Neural progenitor cell (in vitro differentiated cells): ENCODE data around the gene FBLN1. TPM values are rescaled to one million over a fixed set of nuclear protein-coding genes. Genes with fewer than 3 reads are reported as not detected.
A peak's percentile ranks its signal among the peaks of the same experiment; 100 is the strongest.
"Not testable (repeated sequence)": the region's sequence is repeated elsewhere in the genome, so short reads cannot be mapped to it uniquely, and the experiment has no call there.

Source experiments
- DNase-seq: peaks from one replicate; pipeline ENCODE4 v3.0.0-alpha.2; 2016; ENCODE audit warnings: low spot score
- H2AFZ ChIP-seq: fragments of 200-600 bp; sonication (generic); replicated peaks from 2 replicates; pipeline ENCODE4 v1.6.1; 2016; ENCODE audit warnings: antibody characterized with exemption
- H3F3A ChIP-seq: fragments of 200-600 bp; sonication (generic); 2 replicates; pipeline ENCODE4 v1.6.1; 2016; ENCODE audit warnings: antibody characterized with exemption, low read depth
- H3K27ac ChIP-seq: fragments of 200-600 bp; sonication (generic); 2 replicates; pipeline ENCODE4 v1.5.1; 2016; ENCODE audit warnings: mild to moderate bottlenecking
- H3K27me3 ChIP-seq: fragments of 200-600 bp; sonication (generic); 2 replicates; pipeline ENCODE4 v1.6.1; 2016; ENCODE audit warnings: mild to moderate bottlenecking, moderate library complexity
- H3K36me3 ChIP-seq: fragments of 200-600 bp; sonication (generic); 2 replicates; pipeline ENCODE4 v1.5.1; 2016
- H3K4me1 ChIP-seq: fragments of 200-600 bp; sonication (generic); 2 replicates; pipeline ENCODE4 v1.6.1; 2016; ENCODE audit warnings: mixed run types
- H3K4me2 ChIP-seq: fragments of 200-600 bp; sonication (generic); 2 replicates; pipeline ENCODE4 v1.6.1; 2016
- H3K4me3 ChIP-seq: fragments of 200-600 bp; sonication (generic); 2 replicates; pipeline ENCODE4 v1.5.1; 2016
- H3K79me2 ChIP-seq: fragments of 200-600 bp; sonication (generic); 2 replicates; pipeline ENCODE4 v1.6.1; 2016; ENCODE audit warnings: low read depth
- H3K9ac ChIP-seq: fragments of 200-600 bp; sonication (generic); 2 replicates; pipeline ENCODE4 v1.6.1; 2016
- H3K9me3 ChIP-seq: fragments of 200-600 bp; sonication (generic); 2 replicates; pipeline ENCODE4 v1.5.1; 2016; ENCODE audit warnings: low read depth
- H4K20me1 ChIP-seq: fragments of 200-600 bp; sonication (generic); 2 replicates; pipeline ENCODE4 v1.6.1; 2016; ENCODE audit warnings: low read depth
- H3K27ac Mint-ChIP-seq: 3 replicates; pipeline ENCODE4 v1.8.0; 2021; ENCODE audit warnings: mixed read lengths
- H3K27me3 Mint-ChIP-seq: 2 replicates; pipeline ENCODE4 v1.8.0; 2022; ENCODE audit warnings: low read depth, mild to moderate bottlenecking, inconsistent platforms, moderate library complexity, mixed read lengths; ENCODE audit not compliant: insufficient read depth
- H3K36me3 Mint-ChIP-seq: 3 replicates; pipeline ENCODE4 v1.8.0; 2021; ENCODE audit warnings: mixed read lengths
- H3K4me1 Mint-ChIP-seq: 3 replicates; pipeline ENCODE4 v1.8.0; 2021; ENCODE audit warnings: mixed read lengths
- H3K4me3 Mint-ChIP-seq: 3 replicates; pipeline ENCODE4 v1.8.0; 2021; ENCODE audit warnings: mild to moderate bottlenecking, moderate library complexity, mixed read lengths
- H3K9me3 Mint-ChIP-seq: 3 replicates; pipeline ENCODE4 v1.8.0; 2020; ENCODE audit warnings: mixed read lengths
- EZH2 ChIP-seq: fragments of 200-600 bp; sonication (generic); IDR thresholded peaks from 2 replicates; pipeline ENCODE4 v1.6.1; 2017; ENCODE audit warnings: antibody characterized with exemption, mild to moderate bottlenecking, moderate library complexity
- EZH2phosphoT487 ChIP-seq: fragments of 200-600 bp; sonication (generic); IDR thresholded peaks from 2 replicates; pipeline ENCODE4 v1.6.1; 2017; ENCODE audit warnings: antibody characterized with exemption
- total RNA-seq: library from RNA; depleted of rRNA; stranded (reverse); fragments of >200 nt; gene quantifications from 2 replicates; pipeline ENCODE4 v1.2.3, GENCODE V29; 2015; ENCODE audit warnings: low replicate concordance
- TF ChIP-seq, protein P1 (sequence below): fragments of 200-600 bp; sonication (generic); IDR thresholded peaks from 2 replicates; pipeline ENCODE4 v1.5.1; 2017; ENCODE audit warnings: antibody characterized with exemption, mild to moderate bottlenecking

Gene FBLN1
- total RNA-seq, 1 donor from 2014 or later: 84.3 TPM

- Mint-ChIP-seq H3K36me3 (peaks cover 13% of the 10 kb centered on the region), H3K4me1 (peaks cover 24% of the 10 kb centered on the region), H3K27ac (no peak overlapping the region), H3K4me3 (no peak overlapping the region), H3K27me3 (peaks cover 4% of the 10 kb centered on the region), H3K9me3 (peaks cover 2% of the 10 kb centered on the region)
- Histone ChIP-seq H4K20me1 (no peaks in the 10 kb centered on the region), H3K36me3 (no peaks in the 10 kb centered on the region), H3F3A (no peaks in the 10 kb centered on the region), H3K27ac (no peak overlapping the region), H3K4me3 (no peak overlapping the region), H3K27me3 (no peaks in the 10 kb centered on the region), H3K9ac (no peak overlapping the region), H3K79me2 (no peaks in the 10 kb centered on the region), H3K4me1 (peaks cover 3% of the 10 kb centered on the region), H3K9me3 (no peaks in the 10 kb centered on the region), H3K4me2 (no peak overlapping the region), H2AFZ (no peak overlapping the region)
- TF ChIP-seq EZH2phosphoT487 (no peak), EZH2 (no peak)
- TF ChIP-seq, protein P1, sequence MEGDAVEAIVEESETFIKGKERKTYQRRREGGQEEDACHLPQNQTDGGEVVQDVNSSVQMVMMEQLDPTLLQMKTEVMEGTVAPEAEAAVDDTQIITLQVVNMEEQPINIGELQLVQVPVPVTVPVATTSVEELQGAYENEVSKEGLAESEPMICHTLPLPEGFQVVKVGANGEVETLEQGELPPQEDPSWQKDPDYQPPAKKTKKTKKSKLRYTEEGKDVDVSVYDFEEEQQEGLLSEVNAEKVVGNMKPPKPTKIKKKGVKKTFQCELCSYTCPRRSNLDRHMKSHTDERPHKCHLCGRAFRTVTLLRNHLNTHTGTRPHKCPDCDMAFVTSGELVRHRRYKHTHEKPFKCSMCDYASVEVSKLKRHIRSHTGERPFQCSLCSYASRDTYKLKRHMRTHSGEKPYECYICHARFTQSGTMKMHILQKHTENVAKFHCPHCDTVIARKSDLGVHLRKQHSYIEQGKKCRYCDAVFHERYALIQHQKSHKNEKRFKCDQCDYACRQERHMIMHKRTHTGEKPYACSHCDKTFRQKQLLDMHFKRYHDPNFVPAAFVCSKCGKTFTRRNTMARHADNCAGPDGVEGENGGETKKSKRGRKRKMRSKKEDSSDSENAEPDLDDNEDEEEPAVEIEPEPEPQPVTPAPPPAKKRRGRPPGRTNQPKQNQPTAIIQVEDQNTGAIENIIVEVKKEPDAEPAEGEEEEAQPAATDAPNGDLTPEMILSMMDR: no peak
- no peak for DNase-seq
These were observed 39.4 kb downstream of the FBLN1 start for GRCh38 chr22:45542001-45542520.

DNA sequence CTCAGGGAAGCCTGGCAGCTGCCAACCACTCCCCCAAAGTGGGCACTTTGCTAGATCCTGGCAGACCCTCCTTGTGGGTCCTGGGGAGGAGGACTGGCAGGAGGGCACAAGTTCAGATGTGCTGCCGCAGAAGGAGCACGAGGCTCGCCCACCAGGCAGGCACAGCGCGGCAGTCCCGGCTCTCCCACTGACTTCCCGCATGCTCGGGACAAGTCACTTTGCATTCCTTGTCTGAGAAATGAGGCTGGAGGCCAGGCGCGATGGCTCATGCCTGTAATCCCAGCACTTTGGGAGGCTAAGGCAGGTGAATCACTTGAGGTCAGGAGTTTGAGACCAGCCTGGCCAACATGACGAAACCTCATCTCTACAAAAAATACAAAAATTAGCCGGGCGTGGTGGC lies 40.1 kb downstream of the FBLN1 start:
- H3K9me3 Mint-ChIP-seq, H3F3A ChIP-seq, H3K4me3 Mint-ChIP-seq, H3K27ac ChIP-seq, DNase-seq, H3K9ac ChIP-seq, H3K9me3 ChIP-seq, H3K27me3 Mint-ChIP-seq, H3K4me2 ChIP-seq, H2AFZ ChIP-seq, H3K79me2 ChIP-seq, H3K4me3 ChIP-seq, H3K27ac Mint-ChIP-seq, H3K36me3 ChIP-seq, H4K20me1 ChIP-seq, H3K4me1 ChIP-seq, H3K27me3 ChIP-seq: not testable (repeated sequence)
- H3K4me1 Mint-ChIP-seq: peaks cover 24% of the 10 kb centered on the region
- H3K36me3 Mint-ChIP-seq: peaks cover 16% of the 10 kb centered on the region

- Mint-ChIP-seq H3K27me3 (peaks cover 7% of the 10 kb centered on the region), H3K36me3 (peaks cover 17% of the 10 kb centered on the region), H3K9me3 (peaks cover 2% of the 10 kb centered on the region), H3K27ac (no peak overlapping the region), H3K4me1 (peaks cover 22% of the 10 kb centered on the region), H3K4me3 (no peak overlapping the region)
- no peak for DNase-seq
- H4K20me1 ChIP-seq: no peaks in the 10 kb centered on the region
- H3K9ac ChIP-seq: no peak overlapping the region
- no peaks in the 10 kb centered on the region for H3K79me2 ChIP-seq
- peak overlapping the region; percentile 20 for H3K27ac ChIP-seq
- no peak overlapping the region for H3K4me2 ChIP-seq
- H3K27me3 ChIP-seq: no peaks in the 10 kb centered on the region
- no peaks in the 10 kb centered on the region for H3K36me3 ChIP-seq
- no peak overlapping the region for H3K4me3 ChIP-seq
- H3F3A ChIP-seq: no peaks in the 10 kb centered on the region
- H3K4me1 ChIP-seq: peaks cover 3% of the 10 kb centered on the region
- no peak overlapping the region for H2AFZ ChIP-seq
- TF ChIP-seq, protein P1: no peak
- no peak for TF ChIP-seq EZH2phosphoT487
- TF ChIP-seq EZH2: no peak
- no peaks in the 10 kb centered on the region for H3K9me3 ChIP-seq
These were observed 40.6 kb downstream of the FBLN1 start for GRCh38 chr22:45543243-45543642.

DNA sequence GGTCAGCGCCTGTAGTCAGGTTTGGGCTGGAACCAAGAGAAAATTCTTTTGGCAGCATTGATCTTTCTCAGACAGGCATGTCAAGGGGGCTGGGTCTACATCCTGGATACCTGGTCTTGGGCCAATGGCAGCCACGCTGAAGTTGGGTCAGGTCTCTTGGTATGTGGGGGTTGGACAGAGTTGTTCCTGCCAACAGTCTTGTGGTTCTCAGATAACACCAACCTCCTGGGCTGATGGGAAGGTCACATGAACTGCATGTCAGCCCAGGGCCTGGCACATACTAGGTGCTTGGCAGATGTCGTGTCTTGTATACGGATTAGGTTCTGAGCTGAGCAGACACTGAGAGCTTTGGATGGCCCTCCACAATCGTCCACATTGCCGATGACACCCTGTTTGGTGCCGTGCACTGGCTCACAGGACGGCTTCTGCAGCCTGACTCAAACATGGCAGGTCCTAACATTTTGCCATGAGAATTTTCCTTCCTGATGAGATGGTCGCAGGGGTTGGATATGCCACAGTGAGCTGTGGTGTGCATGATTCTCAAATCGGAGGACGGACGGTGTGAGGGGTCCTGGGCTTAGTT lies 42.0 kb downstream of the FBLN1 start:
- Mint-ChIP-seq H3K27ac (no peak overlapping the region), H3K27me3 (peaks cover 7% of the 10 kb centered on the region), H3K4me1 (peaks cover 16% of the 10 kb centered on the region), H3K4me3 (no peak overlapping the region), H3K9me3 (peaks cover 3% of the 10 kb centered on the region), H3K36me3 (peaks cover 18% of the 10 kb centered on the region)
- Histone ChIP-seq H3K27ac (no peak overlapping the region), H3K36me3 (no peaks in the 10 kb centered on the region), H3K9ac (no peak overlapping the region), H3K4me3 (no peak overlapping the region), H2AFZ (no peak overlapping the region), H3K9me3 (no peaks in the 10 kb centered on the region), H3K4me1 (no peaks in the 10 kb centered on the region), H3K4me2 (no peak overlapping the region), H3K27me3 (no peaks in the 10 kb centered on the region), H3K79me2 (no peaks in the 10 kb centered on the region), H3F3A (no peaks in the 10 kb centered on the region), H4K20me1 (no peaks in the 10 kb centered on the region)
- TF ChIP-seq EZH2: no peak
- no peak for TF ChIP-seq EZH2phosphoT487
- TF ChIP-seq, protein P1: no peak
- no peak for DNase-seq
